HCT116 (cell line): ENCODE results near the gene HECTD2.

ENCODE experiments used
- CTCF ChIP-seq, 3 experiments: fragments of 200-600 bp in 1 of 3; sonication (generic) in 1 of 3; IDR thresholded peaks in 2 of 3; conservative IDR thresholded peaks in 1 of 3; 2 replicates each; pipeline ENCODE4 v1.5.1; 2012 to 2017; ENCODE audit warnings: low read depth in 2 of 3, low read length in 2 of 3, antibody characterized with exemption in 1 of 3, borderline replicate concordance in 1 of 3, control low read depth in 1 of 3, mild to moderate bottlenecking in 1 of 3, mixed read lengths in 1 of 3, mixed run types in 1 of 3, moderate library complexity in 1 of 3; ENCODE audit not compliant: insufficient read depth in 1 of 3
- EGR1 ChIP-seq: IDR thresholded peaks from 2 replicates; pipeline ENCODE4 v1.6.1; 2012; ENCODE audit warnings: low read depth
- EZH2 ChIP-seq: fragments of 200-600 bp; sonication (generic); IDR thresholded peaks from 2 replicates; pipeline ENCODE4 v1.6.1; 2017; ENCODE audit warnings: antibody characterized with exemption, mixed run types
- REST ChIP-seq: IDR thresholded peaks from 2 replicates; pipeline ENCODE4 v1.6.1; 2012; ENCODE audit warnings: low read depth
- ZBTB33 ChIP-seq: IDR thresholded peaks from 2 replicates; pipeline ENCODE4 v1.6.1; 2011; ENCODE audit warnings: mild to moderate bottlenecking, low read length, moderate library complexity; ENCODE audit not compliant: insufficient replicate concordance; ENCODE audit errors: extremely low read depth

GRCh38 chr10:91472911-91473310 is 62.8 kb downstream of the HECTD2 start:
- TF ChIP-seq ZBTB33 (no peak), REST (no peak), CTCF (IDR thresholded peaks at IDR 0.05 in 2 of 3, conservative IDR thresholded peaks at IDR 0.05 in 1 of 3; ENCODE audit: borderline replicate concordance in 1 of 3, insufficient read depth in 1 of 3, low read depth in 2 of 3, low read length in 2 of 3) (no peak), EGR1 (no peak), EZH2 (no peak)
